ENCODE data around the gene HNRNPA0.
"Not testable (repeated sequence)": the region's sequence is repeated elsewhere in the genome, so short reads cannot be mapped to it uniquely, and the experiment has no call there.

Gene HNRNPA0

DNA sequence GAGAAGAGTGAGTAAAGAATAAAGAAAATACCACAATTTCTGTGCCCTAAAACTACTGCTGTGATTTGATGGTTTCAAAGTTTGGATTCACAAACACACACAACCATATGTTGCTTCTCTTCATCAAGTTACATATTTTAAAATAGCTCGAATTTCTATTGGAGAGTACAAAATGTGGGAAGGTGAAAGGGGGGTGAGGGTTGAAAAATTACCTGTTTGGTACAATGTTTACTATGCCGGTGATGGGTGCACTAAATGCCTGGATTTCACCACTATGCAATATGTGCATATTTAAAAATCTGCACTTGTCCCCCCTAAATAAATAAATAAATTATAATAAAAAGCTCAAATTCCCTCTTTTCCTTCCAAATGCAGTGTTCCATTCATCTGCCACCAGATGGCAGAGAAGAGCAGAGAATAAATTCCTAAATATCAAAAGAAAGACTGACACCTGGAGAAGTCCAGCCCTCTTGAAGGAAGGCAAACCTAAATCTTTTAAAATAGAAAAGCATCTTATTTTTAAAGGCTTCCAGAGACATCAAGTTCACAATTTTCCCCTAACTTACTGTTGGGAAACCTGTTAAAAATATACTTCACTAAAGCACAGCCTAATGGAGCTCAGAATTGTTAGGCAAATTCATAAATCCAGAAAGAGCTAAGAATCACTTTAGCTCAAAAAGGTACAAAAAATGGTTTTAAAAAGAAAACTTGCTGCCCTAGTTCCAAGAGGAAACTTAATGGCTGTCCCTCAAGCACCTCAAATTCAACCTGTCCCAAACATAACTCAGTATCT is 24.8 kb upstream of the HNRNPA0 start:
- no peak overlapping the region for H2BK120ac ChIP-seq (ENCODE audit: low read depth, low read length)
- H3K27me3 ChIP-seq (ENCODE audit: control insufficient read depth in 3 of 3, insufficient read depth in 3 of 3, low read depth in 1 of 3, low read length in 3 of 3) = peaks cover 0 to 24% (median under 1%) of the 10 kb centered on the region in 3 experiments
- no peak overlapping the region for H3K23ac ChIP-seq (ENCODE audit: low read depth, low read length, poor library complexity)
- H3K27ac ChIP-seq (replicated peaks; ENCODE audit: low read length) = no peak overlapping the region
- H3K4me1 ChIP-seq (ENCODE audit: control insufficient read depth in 2 of 2, insufficient read depth in 1 of 2, low read depth in 1 of 2, low read length in 2 of 2) = peaks cover 0 to 12% of the 10 kb centered on the region in 2 donors
- H2AFZ ChIP-seq (ENCODE audit: low read length) = no peak overlapping the region
- peak; percentile 49 for DNase-seq (ENCODE audit: low spot score)
- H3K79me1 ChIP-seq (ENCODE audit: low read depth, low read length) = no peaks in the 10 kb centered on the region
- no peak overlapping the region for H4K8ac ChIP-seq (ENCODE audit: low read depth, low read length)
- no peak overlapping the region for H3K4me2 ChIP-seq (ENCODE audit: insufficient read depth, low read length, poor library complexity, severe bottlenecking)
- H3K18ac ChIP-seq (ENCODE audit: low read length) = no peak overlapping the region
- WGBS, 2 donors (ENCODE audit: extremely low coverage in 2 of 2, insufficient read length in 2 of 2, insufficient replicate concordance in 1 of 2) = no CpG with 5 or more reads among the region's 2 CpGs
- no peak overlapping the region for H3K14ac ChIP-seq (ENCODE audit: low read length)
- H3K9ac ChIP-seq (ENCODE audit: low read depth, low read length, poor library complexity) = no peak overlapping the region
- H2BK5ac ChIP-seq (ENCODE audit: low read length) = no peak overlapping the region
- no peak overlapping the region for H2AK5ac ChIP-seq (ENCODE audit: low read depth, low read length)
- no peak overlapping the region for H4K91ac ChIP-seq (ENCODE audit: low read depth, low read length, poor library complexity)
- H3K9me3 ChIP-seq (replicated peaks in 1 of 2; ENCODE audit: control insufficient read depth in 2 of 2, insufficient read depth in 1 of 2, low read depth in 1 of 2, low read length in 2 of 2) = no peaks in the 10 kb centered on the region
- H2BK15ac ChIP-seq (ENCODE audit: low read length) = no peak overlapping the region
- H3K4ac ChIP-seq (ENCODE audit: low read length) = no peak overlapping the region
- no peak overlapping the region for H2BK12ac ChIP-seq (ENCODE audit: low read length)
- H3K36me3 ChIP-seq (replicated peaks in 1 of 2; ENCODE audit: control insufficient read depth in 2 of 2, insufficient read depth in 2 of 2, low read length in 2 of 2) = no peaks in the 10 kb centered on the region
- no peak overlapping the region for H3K4me3 ChIP-seq (ENCODE audit: low read length in 2 of 2)

DNA sequence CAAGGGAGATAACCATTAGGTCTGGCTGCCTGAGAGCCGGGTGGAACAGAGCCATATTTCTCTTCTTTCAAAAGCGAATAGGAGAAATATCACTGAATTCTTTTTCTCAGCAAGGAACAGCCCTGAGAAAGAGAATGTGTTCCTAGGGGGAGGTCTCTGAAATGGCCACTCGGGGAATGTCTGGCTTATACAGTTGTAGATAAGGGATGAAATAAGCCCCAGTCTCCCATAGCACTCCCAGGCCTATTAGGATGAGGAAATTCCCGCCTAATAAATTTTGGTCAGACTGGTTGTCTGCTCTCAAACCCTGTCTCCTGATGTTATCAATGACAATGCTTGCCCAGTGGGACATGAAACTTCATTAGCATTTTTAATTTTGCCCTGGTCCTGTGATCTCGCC is 13.8 kb upstream of the HNRNPA0 start:
- H3K79me1 ChIP-seq (ENCODE audit: low read depth, low read length); H3K4me3 ChIP-seq (ENCODE audit: low read length in 2 of 2); H2BK12ac ChIP-seq (ENCODE audit: low read length); H3K27ac ChIP-seq (replicated peaks; ENCODE audit: low read length); H3K14ac ChIP-seq (ENCODE audit: low read length); H3K18ac ChIP-seq (ENCODE audit: low read length); H3K9ac ChIP-seq (ENCODE audit: low read depth, low read length, poor library complexity); H3K9me3 ChIP-seq (replicated peaks in 1 of 2; ENCODE audit: control insufficient read depth in 2 of 2, insufficient read depth in 1 of 2, low read depth in 1 of 2, low read length in 2 of 2); H4K8ac ChIP-seq (ENCODE audit: low read depth, low read length); H3K23ac ChIP-seq (ENCODE audit: low read depth, low read length, poor library complexity); H4K91ac ChIP-seq (ENCODE audit: low read depth, low read length, poor library complexity); H2AFZ ChIP-seq (ENCODE audit: low read length); DNase-seq (ENCODE audit: low spot score); H3K4ac ChIP-seq (ENCODE audit: low read length); H2BK5ac ChIP-seq (ENCODE audit: low read length); H2BK15ac ChIP-seq (ENCODE audit: low read length); H3K36me3 ChIP-seq (replicated peaks in 1 of 2; ENCODE audit: control insufficient read depth in 2 of 2, insufficient read depth in 2 of 2, low read length in 2 of 2); H2AK5ac ChIP-seq (ENCODE audit: low read depth, low read length); H3K4me2 ChIP-seq (ENCODE audit: insufficient read depth, low read length, poor library complexity, severe bottlenecking); H3K27me3 ChIP-seq (ENCODE audit: control insufficient read depth in 3 of 3, insufficient read depth in 3 of 3, low read depth in 1 of 3, low read length in 3 of 3); H3K4me1 ChIP-seq (ENCODE audit: control insufficient read depth in 2 of 2, insufficient read depth in 1 of 2, low read depth in 1 of 2, low read length in 2 of 2); H2BK120ac ChIP-seq (ENCODE audit: low read depth, low read length): not testable (repeated sequence)
- WGBS, 2 donors (ENCODE audit: extremely low coverage in 2 of 2, insufficient read length in 2 of 2, insufficient replicate concordance in 1 of 2) = no CpG with 5 or more reads among the region's 5 CpGs

DNA sequence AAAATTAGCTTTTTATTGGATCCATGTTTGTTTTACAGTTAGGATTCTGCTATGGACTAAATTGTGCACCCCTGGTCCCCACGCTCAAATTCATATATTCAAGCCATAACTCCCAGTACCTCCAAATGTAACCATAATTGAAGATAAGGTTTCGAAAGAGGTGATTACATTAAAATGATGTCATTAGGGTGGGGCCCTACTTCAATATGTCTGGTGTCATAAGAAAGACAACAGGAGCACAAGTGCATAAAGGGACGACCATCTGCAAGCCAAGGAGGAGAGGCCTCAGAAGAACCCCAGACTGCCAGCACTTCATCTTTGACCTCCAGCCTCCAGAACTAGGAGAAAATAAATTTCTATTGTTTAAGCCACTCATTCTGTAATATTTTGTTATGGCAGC is 7.4 kb upstream of the HNRNPA0 start:
- H2BK12ac ChIP-seq (ENCODE audit: low read length) = no peak overlapping the region
- H3K27ac ChIP-seq (replicated peaks; ENCODE audit: low read length) = no peak overlapping the region
- H2AK5ac ChIP-seq (ENCODE audit: low read depth, low read length) = no peak overlapping the region
- peaks cover 0 to 11% (median 0%) of the 10 kb centered on the region in 3 experiments for H3K27me3 ChIP-seq (ENCODE audit: control insufficient read depth in 3 of 3, insufficient read depth in 3 of 3, low read depth in 1 of 3, low read length in 3 of 3)
- no peak overlapping the region for H3K9ac ChIP-seq (ENCODE audit: low read depth, low read length, poor library complexity)
- no peak overlapping the region for H3K14ac ChIP-seq (ENCODE audit: low read length)
- H4K8ac ChIP-seq (ENCODE audit: low read depth, low read length) = no peak overlapping the region
- H2AFZ ChIP-seq (ENCODE audit: low read length) = no peak overlapping the region
- H3K4me2 ChIP-seq (ENCODE audit: insufficient read depth, low read length, poor library complexity, severe bottlenecking) = no peak overlapping the region
- H3K23ac ChIP-seq (ENCODE audit: low read depth, low read length, poor library complexity) = no peak overlapping the region
- H2BK5ac ChIP-seq (ENCODE audit: low read length) = no peak overlapping the region
- no peak for DNase-seq (ENCODE audit: low spot score)
- H3K79me1 ChIP-seq (ENCODE audit: low read depth, low read length) = no peaks in the 10 kb centered on the region
- no peak overlapping the region for H4K91ac ChIP-seq (ENCODE audit: low read depth, low read length, poor library complexity)
- H3K18ac ChIP-seq (ENCODE audit: low read length) = no peak overlapping the region
- no CpG with 5 or more reads among the region's 3 CpGs for WGBS, 2 donors (ENCODE audit: extremely low coverage in 2 of 2, insufficient read length in 2 of 2, insufficient replicate concordance in 1 of 2)
- H3K36me3 ChIP-seq (replicated peaks in 1 of 2; ENCODE audit: control insufficient read depth in 2 of 2, insufficient read depth in 2 of 2, low read length in 2 of 2) = no peaks in the 10 kb centered on the region
- H3K4ac ChIP-seq (ENCODE audit: low read length) = no peak overlapping the region
- peaks cover 3 to 6% of the 10 kb centered on the region in 2 donors for H3K9me3 ChIP-seq (replicated peaks in 1 of 2; ENCODE audit: control insufficient read depth in 2 of 2, insufficient read depth in 1 of 2, low read depth in 1 of 2, low read length in 2 of 2)
- no peaks in the 10 kb centered on the region for H3K4me1 ChIP-seq (ENCODE audit: control insufficient read depth in 2 of 2, insufficient read depth in 1 of 2, low read depth in 1 of 2, low read length in 2 of 2)
- no peak overlapping the region for H2BK120ac ChIP-seq (ENCODE audit: low read depth, low read length)
- H2BK15ac ChIP-seq (ENCODE audit: low read length) = no peak overlapping the region
- no peak overlapping the region for H3K4me3 ChIP-seq (ENCODE audit: low read length in 2 of 2)

DNA sequence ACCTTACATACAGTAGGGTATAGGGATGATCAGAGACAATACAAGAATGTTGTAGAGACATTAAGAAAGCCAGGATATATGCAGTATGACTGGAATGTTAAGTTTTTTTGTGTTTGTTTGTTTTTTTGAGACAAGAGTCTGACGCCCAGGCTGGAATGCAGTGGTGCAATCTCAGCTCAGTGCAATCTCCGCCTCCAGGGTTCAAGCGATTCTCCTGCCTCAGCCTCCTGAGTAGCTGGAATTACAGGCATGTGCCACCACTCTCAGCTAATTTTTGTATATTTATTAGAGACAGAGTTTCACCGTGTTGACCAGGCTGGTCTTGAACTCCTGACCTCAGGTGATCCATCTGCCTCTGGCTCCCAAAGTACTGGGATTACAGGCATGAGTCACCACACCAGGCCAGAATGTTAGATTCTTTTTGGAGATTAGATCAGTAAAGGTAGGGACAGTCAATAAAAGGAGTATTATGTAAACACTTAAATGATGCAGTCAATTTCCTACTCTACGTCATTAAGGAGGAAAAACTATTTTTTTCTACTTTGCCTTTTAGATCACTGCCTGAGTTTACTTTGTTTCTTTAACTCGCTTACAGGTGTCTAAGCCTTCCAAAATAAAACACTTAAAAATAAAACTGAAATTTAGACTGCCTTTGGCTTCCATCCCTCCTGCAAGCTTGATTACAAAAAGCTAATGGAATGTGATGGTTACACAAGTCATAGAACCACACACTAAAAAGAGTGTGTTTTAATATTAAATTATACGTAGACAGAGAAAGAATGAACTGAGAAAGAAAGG is 6.8 kb upstream of the HNRNPA0 start:
- Histone ChIP-seq H3K36me3 (replicated peaks in 1 of 2; ENCODE audit: control insufficient read depth in 2 of 2, insufficient read depth in 2 of 2, low read length in 2 of 2) (no peaks in the 10 kb centered on the region), H3K23ac (ENCODE audit: low read depth, low read length, poor library complexity) (no peak overlapping the region), H2BK12ac (ENCODE audit: low read length) (no peak overlapping the region), H2AFZ (ENCODE audit: low read length) (no peak overlapping the region), H2BK15ac (ENCODE audit: low read length) (no peak overlapping the region), H3K9ac (ENCODE audit: low read depth, low read length, poor library complexity) (no peak overlapping the region), H3K27ac (replicated peaks; ENCODE audit: low read length) (no peak overlapping the region), H3K9me3 (replicated peaks in 1 of 2; ENCODE audit: control insufficient read depth in 2 of 2, insufficient read depth in 1 of 2, low read depth in 1 of 2, low read length in 2 of 2) (peaks cover 3 to 6% of the 10 kb centered on the region in 2 donors), H3K79me1 (ENCODE audit: low read depth, low read length) (no peaks in the 10 kb centered on the region), H2BK5ac (ENCODE audit: low read length) (no peak overlapping the region), H3K14ac (ENCODE audit: low read length) (no peak overlapping the region), H3K18ac (ENCODE audit: low read length) (no peak overlapping the region), H3K4me3 (ENCODE audit: low read length in 2 of 2) (no peak overlapping the region), H3K4me1 (ENCODE audit: control insufficient read depth in 2 of 2, insufficient read depth in 1 of 2, low read depth in 1 of 2, low read length in 2 of 2) (no peaks in the 10 kb centered on the region), H2AK5ac (ENCODE audit: low read depth, low read length) (no peak overlapping the region), H4K91ac (ENCODE audit: low read depth, low read length, poor library complexity) (no peak overlapping the region), H3K27me3 (ENCODE audit: control insufficient read depth in 3 of 3, insufficient read depth in 3 of 3, low read depth in 1 of 3, low read length in 3 of 3) (peaks cover 0 to 11% (median 0%) of the 10 kb centered on the region in 3 experiments), H4K8ac (ENCODE audit: low read depth, low read length) (no peak overlapping the region), H2BK120ac (ENCODE audit: low read depth, low read length) (no peak overlapping the region), H3K4me2 (ENCODE audit: insufficient read depth, low read length, poor library complexity, severe bottlenecking) (no peak overlapping the region), H3K4ac (ENCODE audit: low read length) (no peak overlapping the region)
- DNase-seq (ENCODE audit: low spot score) = no peak
- WGBS, 2 donors (ENCODE audit: extremely low coverage in 2 of 2, insufficient read length in 2 of 2, insufficient replicate concordance in 1 of 2) = no CpG with 5 or more reads among the region's 7 CpGs

Data from neuronal stem cell (in vitro differentiated cells).